Measurements from ENCODE around the gene KIAA1191.

Gene KIAA1191

DNA sequence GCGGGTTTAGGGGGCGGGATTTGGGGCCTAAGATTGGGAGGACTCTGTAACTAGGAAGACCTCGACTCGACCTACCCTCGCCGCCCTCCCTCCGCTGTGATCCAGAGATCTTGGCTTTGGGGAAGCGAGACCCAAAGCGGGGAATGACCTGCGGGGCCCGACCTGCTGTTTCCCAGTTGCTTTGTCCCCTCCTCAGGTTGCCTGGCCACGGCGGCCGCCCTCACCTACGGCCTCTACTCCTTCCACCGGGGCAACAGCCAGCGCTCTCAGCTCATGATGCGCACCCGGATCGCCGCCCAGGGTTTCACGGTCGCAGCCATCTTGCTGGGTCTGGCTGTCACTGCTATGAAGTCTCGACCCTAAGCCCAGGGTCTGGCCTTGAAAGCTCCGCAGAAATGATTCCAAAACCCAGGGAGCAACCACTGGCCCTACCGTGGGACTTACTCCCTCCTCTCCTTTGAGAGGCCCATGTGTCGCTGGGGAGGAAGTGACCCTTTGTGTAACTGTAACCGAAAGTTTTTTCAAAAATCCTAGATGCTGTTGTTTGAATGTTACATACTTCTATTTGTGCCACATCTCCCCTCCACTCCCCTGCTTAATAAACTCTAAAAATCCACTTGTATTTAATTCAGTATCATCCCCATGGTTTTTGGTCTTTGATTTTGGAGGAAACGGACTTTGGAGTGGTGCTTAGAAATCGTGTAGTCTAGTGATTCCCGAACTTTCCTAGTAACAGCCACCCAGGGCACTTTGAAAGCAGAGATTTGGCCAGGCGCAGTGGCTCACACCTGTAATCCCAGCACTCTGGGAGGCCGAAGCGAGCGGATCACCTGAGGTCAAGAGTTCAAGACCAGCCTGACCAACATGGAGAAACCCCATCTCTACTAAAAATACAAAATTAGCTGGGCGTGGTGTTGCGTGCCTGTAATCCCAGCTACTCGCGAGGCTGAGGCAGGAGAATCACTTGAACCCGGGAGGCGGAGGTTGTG lies 27.9 kb upstream of the KIAA1191 start:
- no peak for DNase-seq (ENCODE audit: low spot score)

DNA sequence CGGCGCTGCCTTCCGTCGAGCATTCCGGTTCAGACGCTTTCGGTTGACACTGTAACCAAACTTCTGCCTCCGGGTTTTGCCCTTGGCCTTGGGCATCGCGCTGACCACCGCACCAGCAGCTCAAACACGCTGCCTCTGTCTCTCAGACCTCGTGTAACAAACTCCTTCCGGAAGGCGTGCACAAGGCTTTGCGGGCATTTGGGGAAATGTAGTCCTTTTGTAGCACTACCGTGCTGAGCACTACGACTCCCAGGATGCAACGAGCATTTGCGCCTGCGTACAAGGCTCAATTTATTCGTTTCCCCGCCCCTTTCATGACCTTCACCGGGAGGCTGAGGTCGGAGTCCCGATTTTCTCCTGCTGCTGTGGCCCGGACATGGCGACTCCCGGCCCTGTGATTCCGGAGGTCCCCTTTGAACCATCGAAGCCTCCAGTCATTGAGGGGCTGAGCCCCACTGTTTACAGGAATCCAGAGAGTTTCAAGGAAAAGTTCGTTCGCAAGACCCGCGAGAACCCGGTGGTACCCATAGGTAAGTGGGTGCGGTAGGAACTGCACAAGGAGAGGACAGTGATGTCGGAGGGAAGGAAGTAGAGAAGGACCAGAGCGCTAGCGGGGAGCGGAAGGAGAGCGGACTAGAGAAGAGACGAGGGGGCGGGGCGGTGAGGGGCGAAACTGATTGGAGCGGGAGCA lies 27.0 kb upstream of the KIAA1191 start, which contains the start of the genes HIGD2A and NOP16:
Gene HIGD2A, plus strand, starts transcription at position 308 of the 691 bp plus-strand sequence. Its CDS starts 69 bp downstream, at position 377.
Gene NOP16, minus strand, starts transcription at position 155 of the 691 bp plus-strand sequence. Its CDS starts 59 bp downstream, at position 96.
- peak; percentile 98 for DNase-seq (ENCODE audit: low spot score)

DNA sequence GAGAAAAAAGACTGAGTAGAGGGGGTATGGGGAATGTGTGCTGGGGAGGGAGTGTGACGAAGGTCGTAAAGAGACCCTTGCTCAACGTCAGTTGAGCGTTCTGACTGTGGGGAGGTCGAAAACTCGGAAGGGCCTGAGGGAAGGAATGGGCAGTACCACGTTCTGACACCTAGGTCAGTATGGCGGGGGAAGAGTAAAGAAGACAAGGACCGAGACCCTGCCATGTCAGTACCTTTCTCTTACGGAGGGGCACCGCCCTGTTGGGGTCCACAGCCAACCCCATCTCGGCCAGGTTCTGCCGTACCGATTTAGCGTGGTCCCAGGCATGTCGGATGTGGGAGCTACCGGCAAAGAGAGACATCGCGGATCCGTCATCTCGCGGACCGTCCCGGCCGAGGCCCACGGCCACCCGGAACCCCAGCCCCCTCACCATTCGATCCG lies 26.5 kb upstream of the KIAA1191 start:
- peak; percentile 25 for DNase-seq (ENCODE audit: low spot score)

GRCh38 chr5:176387384-176387925 lies 25.9 kb upstream of the KIAA1191 start:
- DNase-seq (ENCODE audit: low spot score) = no peak

DNA sequence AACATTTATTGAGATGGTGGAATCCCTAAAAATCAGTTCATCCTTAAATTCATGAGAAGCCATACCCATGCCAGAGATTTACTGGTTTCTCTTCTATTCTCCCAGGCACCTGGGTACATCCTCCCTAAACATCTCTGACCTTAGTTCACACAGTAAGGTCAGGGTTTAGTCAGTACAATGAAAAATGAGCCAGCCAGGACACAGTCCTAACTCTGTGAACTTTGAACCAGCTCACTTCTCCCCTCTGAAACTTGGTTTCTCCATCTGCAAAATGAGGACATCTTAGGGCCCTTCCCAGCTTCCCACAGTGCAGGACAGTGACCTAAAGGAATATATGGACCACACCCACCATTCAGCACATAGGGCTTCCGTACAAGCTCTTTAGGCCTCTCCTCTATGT lies 24.9 kb upstream of the KIAA1191 start:
- no peak for DNase-seq (ENCODE audit: low spot score)

DNA sequence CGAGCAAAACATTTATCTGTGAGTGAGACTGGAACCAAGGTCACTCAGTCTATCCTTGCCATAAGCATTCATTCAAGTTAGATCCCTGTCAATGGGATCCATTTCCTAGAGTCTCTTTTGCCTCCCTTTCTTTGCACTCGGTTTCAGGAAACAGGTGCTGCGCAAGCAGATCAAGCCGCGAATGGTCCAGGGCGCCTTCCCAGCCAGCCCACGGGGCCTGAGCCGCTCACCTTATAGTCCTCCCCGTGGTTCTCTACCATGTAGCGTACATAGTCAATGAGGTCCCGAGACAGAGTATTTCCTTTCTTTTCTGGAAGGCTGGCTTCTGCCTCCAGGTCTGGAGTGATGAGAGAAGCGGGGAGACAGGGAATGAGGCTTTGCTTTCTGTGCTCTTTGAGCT lies 23.4 kb upstream of the KIAA1191 start:
- no peak for DNase-seq (ENCODE audit: low spot score)

GRCh38 chr5:176384366-176384930 lies 22.9 kb upstream of the KIAA1191 start:
- DNase-seq (ENCODE audit: low spot score) = no peak

- DNase-seq (ENCODE audit: low spot score) = no peak
These were observed 22.4 kb upstream of the KIAA1191 start for GRCh38 chr5:176383961-176384360.

DNA sequence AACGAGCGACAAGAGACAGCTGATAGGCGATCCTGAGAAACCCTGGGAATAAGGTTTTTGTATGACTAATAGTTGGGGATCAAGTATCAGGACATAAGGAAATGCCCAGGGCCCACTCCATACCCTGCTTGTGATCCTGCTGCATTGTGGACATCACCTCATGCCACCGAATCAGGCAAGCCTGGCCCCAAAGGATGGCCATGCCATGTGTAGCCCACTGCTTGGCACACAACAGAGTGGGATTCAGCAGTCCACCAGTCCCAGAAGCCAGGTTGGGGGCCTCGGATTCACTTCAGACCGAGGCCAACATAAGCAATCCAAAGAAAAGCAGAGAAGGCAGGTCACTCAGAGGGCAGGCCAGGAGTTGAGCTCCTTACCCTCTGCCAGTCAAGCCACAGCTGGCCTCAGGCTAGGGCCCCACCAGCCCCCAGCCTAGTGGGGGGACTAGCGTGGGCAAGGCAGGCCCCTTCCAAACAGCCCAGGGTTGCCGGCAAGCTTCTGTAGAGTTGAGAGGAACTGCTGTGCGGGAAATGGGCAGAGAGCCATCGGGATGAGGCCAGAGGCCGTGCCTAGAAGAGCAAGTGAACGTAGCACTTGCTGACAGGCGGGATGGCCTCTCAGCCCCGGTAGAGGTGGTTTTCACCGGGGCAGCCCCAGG lies 21.8 kb upstream of the KIAA1191 start:
- DNase-seq (ENCODE audit: low spot score) = no peak

DNA sequence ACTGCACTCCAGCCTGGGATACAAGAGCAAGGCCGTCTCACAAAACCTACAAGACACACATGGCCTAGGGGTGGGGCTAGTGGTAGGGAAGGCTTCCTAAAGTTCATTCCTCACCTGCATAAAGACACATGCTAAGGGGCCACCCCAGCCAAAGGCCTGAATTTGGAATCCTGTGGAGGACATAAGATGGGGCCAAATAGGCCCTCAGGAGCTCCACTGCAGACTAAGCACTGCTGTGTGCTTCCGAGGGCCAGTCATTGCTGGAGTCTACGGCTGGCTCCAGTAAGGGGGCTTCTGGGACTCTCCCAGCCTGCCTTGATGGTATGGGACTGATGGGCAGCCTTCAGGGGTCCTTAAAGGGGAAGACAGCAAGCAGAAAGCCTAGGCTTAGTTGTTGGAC lies 21.2 kb upstream of the KIAA1191 start:
- no peak for DNase-seq (ENCODE audit: low spot score)

- no peak for DNase-seq (ENCODE audit: low spot score)
These were observed 20.4 kb upstream of the KIAA1191 start for GRCh38 chr5:176381979-176382378.

DNA sequence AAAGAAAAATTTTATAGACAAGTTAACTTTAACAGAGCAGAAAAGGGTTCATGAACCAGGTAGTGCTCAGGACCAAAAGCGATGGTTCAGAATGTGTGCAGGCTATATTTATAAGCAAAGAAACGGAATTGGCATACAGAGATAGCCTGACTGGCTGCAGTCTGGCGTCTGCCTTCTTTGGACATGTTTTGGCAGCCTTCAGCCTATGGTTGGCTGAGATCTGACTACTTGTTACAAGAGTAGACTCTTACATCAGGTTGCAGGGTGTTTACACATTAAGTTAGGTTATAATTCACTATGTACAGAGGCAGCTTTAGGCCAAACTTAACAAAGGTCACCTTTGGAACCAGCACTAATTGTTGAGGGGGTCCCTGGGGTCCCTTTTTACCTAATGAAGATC lies 19.9 kb upstream of the KIAA1191 start:
- DNase-seq (ENCODE audit: low spot score) = no peak

DNA sequence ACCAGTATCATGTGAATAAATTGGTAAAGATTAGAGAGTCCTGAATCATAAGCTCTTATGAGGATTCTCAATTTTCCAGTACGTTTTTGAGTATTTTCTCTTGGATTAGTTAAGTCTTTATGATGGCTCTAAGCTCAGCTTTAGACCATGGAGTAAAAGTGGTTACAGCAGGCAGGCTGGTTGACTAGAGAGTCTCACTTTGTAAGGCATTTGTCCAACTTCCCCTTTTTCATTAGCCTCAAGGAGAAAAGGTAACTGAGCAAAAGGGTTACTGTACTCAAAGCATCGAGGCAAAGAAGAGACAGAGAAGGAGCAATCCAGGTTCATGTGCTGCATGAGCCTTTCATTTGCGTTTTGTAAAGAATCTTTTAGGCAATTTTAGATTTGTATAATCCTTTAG lies 18.3 kb upstream of the KIAA1191 start:
- no peak for DNase-seq (ENCODE audit: low spot score)

- DNase-seq (ENCODE audit: low spot score) = peak; percentile 29
These were observed 11.7 kb upstream of the KIAA1191 start for GRCh38 chr5:176373100-176373818.

DNA sequence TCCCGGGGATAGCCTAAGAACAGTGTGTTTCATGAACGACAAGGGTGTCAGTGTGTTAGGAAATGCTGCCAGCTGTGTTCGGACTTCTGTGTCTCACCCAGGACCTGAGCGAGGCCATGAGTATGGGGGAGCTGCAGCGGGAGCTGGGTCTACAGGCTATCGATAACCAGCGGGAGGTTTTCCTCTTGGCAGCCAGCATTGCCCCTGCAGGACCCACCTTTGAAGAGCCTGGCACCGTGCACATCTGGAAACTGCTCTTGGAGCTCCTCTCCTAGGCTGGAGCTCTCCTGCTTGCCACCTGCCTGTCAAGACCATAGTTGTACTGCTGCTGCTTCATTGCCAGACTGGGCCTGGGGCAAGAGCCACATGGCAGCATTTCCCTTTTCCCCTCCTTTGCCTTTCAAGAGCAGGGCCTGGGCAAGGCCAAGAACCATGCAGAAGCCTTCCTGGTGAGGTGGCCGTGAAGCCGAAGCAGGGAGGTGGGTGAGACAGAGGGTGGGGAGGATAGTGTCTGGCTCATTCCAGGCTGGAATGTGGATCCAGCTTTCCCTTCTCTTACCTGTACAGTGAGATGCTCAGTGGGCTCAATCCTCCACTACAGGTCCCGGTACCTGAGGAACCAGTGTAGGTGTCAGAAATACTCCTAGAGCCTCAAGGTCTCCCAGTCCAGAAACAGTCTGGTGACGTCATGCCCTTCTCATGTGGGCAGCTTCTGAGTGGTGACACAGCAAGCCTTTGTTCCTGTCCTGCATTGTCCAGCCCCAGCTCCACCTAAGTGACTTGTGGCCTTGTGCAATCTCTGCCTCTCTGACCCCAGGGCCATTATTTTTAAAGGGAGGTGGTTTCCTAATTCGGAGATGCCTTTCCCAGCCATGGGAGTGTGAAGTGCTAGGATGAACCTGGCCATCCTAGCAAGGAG lies 10.3 kb upstream of the KIAA1191 start:
- DNase-seq (ENCODE audit: low spot score) = no peak

DNA sequence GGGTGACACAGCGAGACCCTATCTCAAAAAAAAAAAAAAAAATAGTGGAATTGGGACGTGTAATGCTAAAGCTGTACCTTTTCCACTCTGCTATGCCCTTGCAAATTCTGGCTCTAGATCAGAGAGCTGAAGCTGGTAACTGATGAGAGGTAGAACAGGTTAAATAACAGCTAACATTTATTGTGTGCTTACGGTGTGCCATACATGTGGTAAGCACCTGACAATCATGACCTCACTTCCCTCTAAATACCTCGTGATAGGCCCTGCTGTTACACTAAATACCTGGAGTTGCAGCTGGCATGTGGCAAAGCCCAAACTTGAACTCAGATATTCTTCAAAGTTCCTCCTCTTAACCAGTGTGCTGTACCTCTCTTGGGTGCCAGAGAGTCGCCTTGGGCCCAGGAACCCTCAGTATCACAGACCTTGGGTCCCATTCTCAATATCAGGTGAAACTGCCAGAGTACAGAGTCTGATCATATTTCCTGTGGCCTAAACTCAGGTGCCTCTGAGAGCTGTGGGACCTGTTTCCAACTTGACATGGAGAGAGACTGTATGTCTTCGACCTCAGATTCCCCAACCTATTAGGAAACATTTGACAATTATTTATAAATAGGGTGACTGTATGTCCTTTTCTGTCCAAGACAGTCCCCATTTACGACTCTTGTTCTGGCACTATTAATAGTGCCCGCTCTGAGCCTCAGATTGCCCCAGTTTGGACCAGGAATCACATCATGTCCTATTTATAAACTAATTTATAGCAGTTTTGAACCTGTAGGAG lies 8.6 kb upstream of the KIAA1191 start:
- DNase-seq (ENCODE audit: low spot score) = no peak

GRCh38 chr5:176368726-176369125 lies 7.2 kb upstream of the KIAA1191 start:
- DNase-seq (ENCODE audit: low spot score) = no peak

DNA sequence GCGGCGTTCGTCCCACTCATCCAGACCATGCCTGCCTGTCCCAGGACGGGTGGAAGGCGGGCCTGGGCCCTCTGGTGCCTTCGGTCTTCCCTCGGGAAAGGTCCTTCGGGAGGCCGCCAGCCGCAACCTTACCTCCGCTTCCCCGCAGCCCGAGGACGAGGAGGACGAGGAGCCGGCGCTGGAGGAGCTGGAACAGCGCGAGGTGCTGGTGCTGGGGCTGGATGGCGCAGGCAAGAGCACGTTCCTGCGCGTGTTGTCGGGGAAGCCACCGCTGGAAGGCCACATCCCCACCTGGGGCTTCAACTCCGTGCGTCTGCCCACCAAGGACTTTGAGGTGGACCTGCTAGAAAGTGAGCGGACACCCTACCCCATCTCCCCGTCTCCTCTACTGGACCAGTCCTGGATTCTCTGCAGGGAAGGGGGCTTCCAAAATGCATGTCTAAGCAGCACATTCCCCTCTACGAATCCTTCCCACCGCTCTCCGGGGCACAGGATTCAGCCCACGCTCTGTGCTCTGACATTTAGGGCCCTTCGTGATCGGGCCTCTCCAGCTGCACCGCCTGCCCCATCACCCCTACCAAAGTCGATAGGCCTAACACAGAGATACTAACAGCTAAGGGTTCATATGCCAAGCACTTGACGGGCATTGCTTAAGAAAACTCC lies 4.8 kb upstream of the KIAA1191 start:
- no peak for DNase-seq (ENCODE audit: low spot score)

Measured in GM03348 (cell line).